ENCODE results near the gene CYTH1.

DNA sequence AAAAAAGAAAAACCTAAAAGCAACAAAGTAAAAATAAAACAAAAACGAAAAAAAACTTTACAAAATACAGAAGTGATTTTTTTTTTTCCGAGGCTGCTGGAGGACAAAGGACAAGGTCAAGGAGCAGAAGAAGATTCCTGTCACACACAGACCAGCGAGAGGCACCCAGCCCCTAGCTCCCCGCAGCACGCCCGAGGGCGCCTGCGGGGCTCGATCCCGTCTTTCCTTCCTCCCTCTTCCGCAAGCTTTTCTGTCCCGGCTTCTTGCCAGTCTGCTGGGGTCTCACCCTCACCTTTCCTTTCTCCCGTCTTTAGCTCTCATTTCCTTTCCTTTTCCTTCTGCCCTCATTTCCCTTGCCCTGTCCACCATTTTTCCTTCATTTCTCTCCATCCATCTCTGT lies 138.7 kb downstream of the CYTH1 start:
- TF ChIP-seq, protein P1, sequence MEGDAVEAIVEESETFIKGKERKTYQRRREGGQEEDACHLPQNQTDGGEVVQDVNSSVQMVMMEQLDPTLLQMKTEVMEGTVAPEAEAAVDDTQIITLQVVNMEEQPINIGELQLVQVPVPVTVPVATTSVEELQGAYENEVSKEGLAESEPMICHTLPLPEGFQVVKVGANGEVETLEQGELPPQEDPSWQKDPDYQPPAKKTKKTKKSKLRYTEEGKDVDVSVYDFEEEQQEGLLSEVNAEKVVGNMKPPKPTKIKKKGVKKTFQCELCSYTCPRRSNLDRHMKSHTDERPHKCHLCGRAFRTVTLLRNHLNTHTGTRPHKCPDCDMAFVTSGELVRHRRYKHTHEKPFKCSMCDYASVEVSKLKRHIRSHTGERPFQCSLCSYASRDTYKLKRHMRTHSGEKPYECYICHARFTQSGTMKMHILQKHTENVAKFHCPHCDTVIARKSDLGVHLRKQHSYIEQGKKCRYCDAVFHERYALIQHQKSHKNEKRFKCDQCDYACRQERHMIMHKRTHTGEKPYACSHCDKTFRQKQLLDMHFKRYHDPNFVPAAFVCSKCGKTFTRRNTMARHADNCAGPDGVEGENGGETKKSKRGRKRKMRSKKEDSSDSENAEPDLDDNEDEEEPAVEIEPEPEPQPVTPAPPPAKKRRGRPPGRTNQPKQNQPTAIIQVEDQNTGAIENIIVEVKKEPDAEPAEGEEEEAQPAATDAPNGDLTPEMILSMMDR (IDR thresholded peaks at IDR 0.05) = no peak
- TF ChIP-seq POLR2A (IDR thresholded peaks at IDR 0.05) = no peak

All from adrenal gland (tissue), 5 donors.